GM10248 (cell line): ENCODE results near the gene UQCC3.
"Not testable (repeated sequence)": the region's sequence is repeated elsewhere in the genome, so short reads cannot be mapped to it uniquely, and the experiment has no call there.

Experiments used
- CTCF ChIA-PET: fragments of 300-600 bp; sonication (Branson Sonifier 250); formaldehyde crosslinking; extraction: SDS; loops from one replicate; lab custom pipeline; 2021; ENCODE audit warnings: antibody characterized with exemption; lab: Yijun Ruan, JAX
- POLR2A ChIA-PET: fragments of 350-650 bp; sonication (Branson Sonifier 250); formaldehyde crosslinking; extraction: SDS; loops from one replicate; lab custom pipeline; 2020; ENCODE audit warnings: antibody characterized with exemption; lab: Yijun Ruan, JAX
- DNase-seq: peaks from one replicate; pipeline ENCODE4 v3.0.0; 2012; ENCODE audit errors: extremely low spot score
- TF ChIP-seq, protein P1 (sequence below): IDR thresholded peaks from 2 replicates; pipeline ENCODE4 v1.5.1; 2012; ENCODE audit warnings: mild to moderate bottlenecking, low read depth; ENCODE audit errors: extremely low read depth, missing control alignments, control extremely low read depth

The UQCC3 gene

DNA sequence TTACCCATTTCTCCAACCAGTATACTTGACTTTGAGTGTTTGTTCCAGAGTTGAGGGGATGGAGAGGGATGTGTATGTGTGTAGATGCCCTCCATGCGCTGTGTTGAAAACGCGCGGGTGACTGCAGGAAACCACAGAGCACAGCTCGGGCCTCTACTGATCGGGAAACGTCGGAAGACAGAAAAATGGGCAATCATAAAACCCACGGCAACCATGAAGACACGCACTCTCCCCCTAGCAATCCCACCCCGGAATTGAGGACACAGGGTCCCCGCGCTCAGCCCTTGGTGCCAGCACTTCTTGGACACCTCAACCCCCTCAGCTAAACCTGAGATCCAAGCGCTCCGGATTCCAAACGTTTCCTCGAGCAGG, 251 bp upstream of the UQCC3 start:
- ChIA-PET CTCF (interaction anchor here (1.2 to 5.1 kb wide), 6 partner anchors 10 to 247 kb away, joined by 3 to 34 read pairs (median 6); no protein-coding TSS in a partner anchor), POLR2A (interaction anchor here (0.6 to 1.5 kb wide), 12 partner anchors 18 to 880 kb away, joined by 3 to 10 read pairs (median 4); partner anchors contain the start of genes B3GAT3, GANAB, INTS5 and TUT1)
- TF ChIP-seq, protein P1, sequence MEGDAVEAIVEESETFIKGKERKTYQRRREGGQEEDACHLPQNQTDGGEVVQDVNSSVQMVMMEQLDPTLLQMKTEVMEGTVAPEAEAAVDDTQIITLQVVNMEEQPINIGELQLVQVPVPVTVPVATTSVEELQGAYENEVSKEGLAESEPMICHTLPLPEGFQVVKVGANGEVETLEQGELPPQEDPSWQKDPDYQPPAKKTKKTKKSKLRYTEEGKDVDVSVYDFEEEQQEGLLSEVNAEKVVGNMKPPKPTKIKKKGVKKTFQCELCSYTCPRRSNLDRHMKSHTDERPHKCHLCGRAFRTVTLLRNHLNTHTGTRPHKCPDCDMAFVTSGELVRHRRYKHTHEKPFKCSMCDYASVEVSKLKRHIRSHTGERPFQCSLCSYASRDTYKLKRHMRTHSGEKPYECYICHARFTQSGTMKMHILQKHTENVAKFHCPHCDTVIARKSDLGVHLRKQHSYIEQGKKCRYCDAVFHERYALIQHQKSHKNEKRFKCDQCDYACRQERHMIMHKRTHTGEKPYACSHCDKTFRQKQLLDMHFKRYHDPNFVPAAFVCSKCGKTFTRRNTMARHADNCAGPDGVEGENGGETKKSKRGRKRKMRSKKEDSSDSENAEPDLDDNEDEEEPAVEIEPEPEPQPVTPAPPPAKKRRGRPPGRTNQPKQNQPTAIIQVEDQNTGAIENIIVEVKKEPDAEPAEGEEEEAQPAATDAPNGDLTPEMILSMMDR: no peak
- no peak for DNase-seq

- ChIA-PET POLR2A (interaction anchor here (1.5 to 9.8 kb wide), 2 partner anchors 7 to 99 kb away, joined by 4 to 95 read pairs; partner anchors contain the start of genes C11orf98, CSKMT and EEF1G), CTCF (interaction anchor here (1.3 to 5.1 kb wide), 3 partner anchors 8 to 61 kb away, joined by 4 to 34 read pairs (median 7); partner anchors contain the start of genes C11orf98 and CSKMT)
- TF ChIP-seq, protein P1: no peak
- no peak for DNase-seq
Measured at GRCh38 chr11:62673196-62673525, 1.7 kb downstream of the UQCC3 start.

DNA sequence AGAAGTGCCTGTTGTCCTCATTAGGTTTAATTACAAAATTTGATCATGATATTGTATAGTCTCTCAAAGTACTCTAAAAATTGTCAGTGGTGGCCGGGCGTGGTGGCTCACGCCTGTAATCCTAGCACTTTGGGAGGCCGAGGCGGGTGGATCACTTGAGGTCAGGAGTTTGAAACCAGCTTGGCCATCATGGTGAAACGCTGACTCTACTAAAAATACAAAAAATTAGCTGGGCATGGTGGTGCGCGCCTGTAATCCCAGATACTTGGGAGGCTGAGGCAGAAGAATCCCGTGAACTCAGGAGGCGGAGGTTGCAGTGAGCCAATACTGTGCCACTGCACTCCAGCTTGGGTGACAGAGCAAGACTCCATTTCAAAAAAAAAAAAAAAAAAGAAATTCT, 3.9 kb downstream of the UQCC3 start:
- DNase-seq: not testable (repeated sequence)
- CTCF ChIA-PET: interaction anchor here (2.2 to 2.4 kb wide), 2 partner anchors 8 to 10 kb away, joined by 8 read pairs; partner anchors contain the start of genes C11orf98 and CSKMT
- POLR2A ChIA-PET: interaction anchor here (0.6 to 9.8 kb wide), 3 partner anchors 10 to 74 kb away, joined by 6 to 95 read pairs (median 6); partner anchors contain the start of genes C11orf98, CSKMT and MTA2

- DNase-seq: no peak
- POLR2A ChIA-PET: interaction anchor here (9.8 kb wide), 1 partner anchor 11 kb away, joined by 95 read pairs; the partner anchor contains the start of genes C11orf98 and CSKMT
- TF ChIP-seq, protein P1: no peak
- CTCF ChIA-PET: interaction anchor here (1.2 to 2.4 kb wide), 5 partner anchors 10 to 24 kb away, joined by 3 to 8 read pairs (median 8); partner anchors contain the start of genes C11orf98, CSKMT and INTS5
Measured at GRCh38 chr11:62676698-62677097, 5.2 kb downstream of the UQCC3 start.

DNA sequence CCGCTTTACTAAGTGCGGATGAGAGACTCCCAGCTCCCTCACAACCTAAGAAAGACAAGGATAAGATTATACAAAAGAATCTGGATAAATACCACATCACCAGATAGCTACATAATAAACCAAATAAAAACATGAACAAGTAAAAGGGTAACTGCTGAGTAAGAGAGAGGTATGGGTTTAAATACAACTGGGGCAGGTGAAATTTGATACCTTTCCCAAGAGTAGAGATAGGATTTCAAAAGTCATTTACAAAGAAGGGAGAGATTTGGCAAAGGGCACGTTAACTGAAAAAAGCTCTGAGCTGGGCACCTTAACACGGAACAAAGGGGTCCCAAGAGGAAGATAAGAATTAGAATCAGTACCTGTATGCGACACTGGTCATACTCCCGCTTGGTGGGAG, 5.7 kb downstream of the UQCC3 start:
- no peak for DNase-seq
- TF ChIP-seq, protein P1: no peak
- POLR2A ChIA-PET: interaction anchor here (0.7 to 9.8 kb wide), 2 partner anchors 11 to 207 kb away, joined by 7 to 95 read pairs; partner anchors contain the start of genes C11orf98 and CSKMT

GRCh38 chr11:62677714-62678113, 6.2 kb downstream of the UQCC3 start:
- no peak for DNase-seq
- CTCF ChIA-PET: interaction anchor here (1.3 to 2.4 kb wide), 4 partner anchors 11 to 25 kb away, joined by 3 to 8 read pairs (median 8); partner anchors contain the start of genes C11orf98, CSKMT and INTS5
- POLR2A ChIA-PET: interaction anchor here (0.7 to 9.8 kb wide), 2 partner anchors 12 to 207 kb away, joined by 7 to 95 read pairs; partner anchors contain the start of genes C11orf98 and CSKMT
- TF ChIP-seq, protein P1: no peak

More for the DNA sequence above, 5.7 kb downstream of the UQCC3 start:
- CTCF ChIA-PET: interaction anchor here (1.2 to 2.4 kb wide), 5 partner anchors 10 to 24 kb away, joined by 3 to 8 read pairs (median 8); partner anchors contain the start of genes C11orf98, CSKMT and INTS5

DNA sequence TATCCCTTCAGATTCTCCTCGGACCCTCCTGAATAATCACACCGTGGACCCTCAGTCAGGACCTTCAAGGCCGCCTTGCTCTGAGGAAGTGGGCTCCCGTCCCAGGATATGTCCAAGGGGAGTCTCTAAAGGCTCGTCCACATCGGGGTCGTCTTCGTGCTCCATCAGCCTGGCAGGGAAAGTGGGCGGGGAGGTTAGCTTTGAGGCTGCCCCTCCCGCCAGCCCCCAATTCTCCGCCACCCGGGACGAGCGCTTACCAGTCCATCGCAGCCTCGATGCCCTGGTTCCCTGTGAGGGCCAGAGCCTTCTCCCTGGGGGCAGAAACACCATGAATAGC, 6.9 kb downstream of the UQCC3 start:
- ChIA-PET POLR2A (interaction anchor here (0.5 to 9.8 kb wide), 2 partner anchors 10 to 13 kb away, joined by 10 to 95 read pairs; partner anchors contain the start of genes C11orf98 and CSKMT), CTCF (interaction anchor here (1.0 kb wide), 1 partner anchor 254 kb away, joined by 3 read pairs; no protein-coding TSS in a partner anchor)
- TF ChIP-seq, protein P1: no peak
- no peak for DNase-seq
